Right lobe of liver (tissue), 6 donors: ENCODE data around the gene SMCO2. TPM values are rescaled to one million over a fixed set of nuclear protein-coding genes. Genes with fewer than 3 reads are reported as not detected.

ENCODE experiments used
- ATAC-seq, 4 donors: fragments of 200-7000 bp; cut with Tn5 transposase; one replicate each; pipeline ENCODE4 v1.9.1; 2020; ENCODE audit warnings: mild to moderate bottlenecking in 4 of 4, moderate library complexity in 4 of 4
- DNase-seq, 3 donors: peaks; one replicate each; pipeline ENCODE4 v3.0.0-alpha.2; 2020
- H3K27ac ChIP-seq, 3 donors: fragments of 200-600 bp; one replicate each; pipeline ENCODE4 v1.8.0; 2022
- H3K27me3 ChIP-seq, 2 donors: fragments of 200-600 bp; one replicate each; pipeline ENCODE4 v1.8.0; 2022
- H3K36me3 ChIP-seq, 4 donors: fragments of 200-600 bp; sonication (generic) in 1 of 4; one replicate each; pipeline versions ENCODE4 v1.5.1 to v1.8.0; 2017 to 2022; ENCODE audit warnings: control low read depth in 1 of 4
- H3K4me1 ChIP-seq, 4 donors: fragments of 200-600 bp; sonication (generic) in 1 of 4; one replicate each; pipeline versions ENCODE4 v1.5.1 to v1.8.0; 2017 to 2022; ENCODE audit warnings: control low read depth in 1 of 4
- H3K4me3 ChIP-seq, 3 donors: fragments of 200-600 bp; one replicate each; pipeline ENCODE4 v1.8.0; 2022
- H3K9me3 ChIP-seq, 4 donors: fragments of 200-600 bp; sonication (generic) in 1 of 4; one replicate each; pipeline versions ENCODE4 v1.5.1 to v1.8.0; 2017 to 2022; ENCODE audit warnings: control low read depth in 1 of 4
- POLR2A ChIP-seq: fragments of 450-650 bp; IDR thresholded peaks from one replicate; pipeline ENCODE4 v1.6.1; 2017; ENCODE audit warnings: antibody characterized with exemption, mild to moderate bottlenecking
- WGBS: methylation state at CpG from one replicate; pipeline ENCODE4 v1.1.6; 2018; ENCODE audit warnings: low coverage, low lambda C conversion rate; ENCODE audit not compliant: insufficient coverage; ENCODE audit errors: missing lambda C conversion rate; 5-methylcytosine and 5-hydroxymethylcytosine counted together
- intact Hi-C, 2 donors: fragments of 100-400 bp; cut with DNase I; formaldehyde crosslinking; loops; one replicate each; pipeline versions ENCODE4 v1.11.2 to v1.14.1; 2022
- total RNA-seq, 6 experiments: library from RNA; depleted of rRNA in 2 of 6; stranded (reverse); fragments of >200 nt in 2 of 6; fragmentation: NEBNext Ultra II Directional in 3 of 6; extraction: Animal tissue kit (Norgen Biotek cat#: 25700) in 3 of 6; gene quantifications; one replicate each; pipeline versions ENCODE4 v1.1.0 to v1.2.4, GENCODE V29; 2016 to 2023
- TF ChIP-seq, protein P1 (sequence below), 4 donors: fragments of 200-600 bp in 3 of 4; fragments of 450-650 bp in 1 of 4; IDR thresholded peaks; one replicate each; pipeline versions ENCODE4 v1.5.1 to v1.8.0; 2016 to 2022; ENCODE audit warnings: antibody characterized with exemption in 4 of 4, mild to moderate bottlenecking in 2 of 4
- donor health status: DM: no; HTN: yes; CAD: no.
- donor health status: DM: no; HTN: no; CAD: no.
- donor health status: DM: no; HTN: no; CAD: no.
- donor health status: DM: no; HTN: yes; CAD: no.
- donor health status: DM: no; HTN: yes; CAD: no.

Gene SMCO2
- total RNA-seq, 6 experiments from 2014 or later, result 0.31 TPM; not detected in 5

DNA sequence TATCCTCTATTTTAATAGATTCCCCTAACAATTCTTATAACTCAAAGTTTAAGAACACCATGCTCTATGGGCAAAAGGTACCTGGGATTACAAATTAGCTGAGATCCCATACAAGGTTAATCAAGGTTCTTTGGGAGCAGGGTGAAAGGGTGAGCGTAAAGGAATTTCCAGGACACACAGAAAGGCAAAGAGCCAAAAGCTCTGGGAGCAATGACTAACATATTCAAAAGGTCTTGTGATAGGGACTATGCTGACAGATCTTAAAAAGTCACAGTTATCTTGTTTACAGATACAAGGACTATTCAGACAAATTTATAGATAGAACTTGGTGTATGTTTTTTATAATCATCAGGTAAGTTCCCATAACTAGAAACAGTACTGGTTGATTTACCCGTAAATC, 58.0 kb downstream of the SMCO2 start:
- Histone ChIP-seq H3K36me3 (no peaks in the 10 kb centered on the region), H3K4me3 (no peak overlapping the region), H3K27ac (no peak overlapping the region), H3K9me3 (no peaks in the 10 kb centered on the region), H3K27me3 (no peaks in the 10 kb centered on the region), H3K4me1 (no peaks in the 10 kb centered on the region)
- WGBS, result 46% methylated on average over 2 of the region's 2 CpGs
- intact Hi-C loops, result no loop called here
- peak; percentile 34 to 88 (median 46) for ATAC-seq
- TF ChIP-seq, protein P1, sequence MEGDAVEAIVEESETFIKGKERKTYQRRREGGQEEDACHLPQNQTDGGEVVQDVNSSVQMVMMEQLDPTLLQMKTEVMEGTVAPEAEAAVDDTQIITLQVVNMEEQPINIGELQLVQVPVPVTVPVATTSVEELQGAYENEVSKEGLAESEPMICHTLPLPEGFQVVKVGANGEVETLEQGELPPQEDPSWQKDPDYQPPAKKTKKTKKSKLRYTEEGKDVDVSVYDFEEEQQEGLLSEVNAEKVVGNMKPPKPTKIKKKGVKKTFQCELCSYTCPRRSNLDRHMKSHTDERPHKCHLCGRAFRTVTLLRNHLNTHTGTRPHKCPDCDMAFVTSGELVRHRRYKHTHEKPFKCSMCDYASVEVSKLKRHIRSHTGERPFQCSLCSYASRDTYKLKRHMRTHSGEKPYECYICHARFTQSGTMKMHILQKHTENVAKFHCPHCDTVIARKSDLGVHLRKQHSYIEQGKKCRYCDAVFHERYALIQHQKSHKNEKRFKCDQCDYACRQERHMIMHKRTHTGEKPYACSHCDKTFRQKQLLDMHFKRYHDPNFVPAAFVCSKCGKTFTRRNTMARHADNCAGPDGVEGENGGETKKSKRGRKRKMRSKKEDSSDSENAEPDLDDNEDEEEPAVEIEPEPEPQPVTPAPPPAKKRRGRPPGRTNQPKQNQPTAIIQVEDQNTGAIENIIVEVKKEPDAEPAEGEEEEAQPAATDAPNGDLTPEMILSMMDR (IDR thresholded peaks at IDR 0.05), result no peak
- TF ChIP-seq POLR2A, result no peak
- DNase-seq, result no peak

DNA sequence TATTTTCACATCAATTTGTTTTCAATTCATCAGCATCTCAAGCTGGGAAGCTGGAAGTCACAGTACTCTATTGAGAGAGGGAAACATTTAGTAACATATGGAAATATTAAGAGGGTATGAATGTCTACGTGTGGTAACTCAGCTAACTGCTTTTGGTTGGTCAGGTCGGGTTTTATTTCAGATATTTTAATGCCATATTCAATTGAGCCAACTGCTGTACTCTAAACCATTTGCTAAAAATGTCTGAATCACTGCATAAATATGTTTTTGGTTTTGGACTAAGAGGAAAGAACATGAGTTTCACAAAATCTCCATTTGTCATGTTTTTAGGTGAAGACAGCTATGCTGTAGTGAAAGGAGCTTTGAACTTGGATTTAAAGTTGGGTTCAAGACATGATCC, 58.6 kb downstream of the SMCO2 start:
- intact Hi-C loops, result no loop called here
- WGBS, result 94% methylated on average over 2 of the region's 2 CpGs
- DNase-seq (no peak), ATAC-seq (no peak)
- Histone ChIP-seq H3K4me3 (no peak overlapping the region), H3K4me1 (no peaks in the 10 kb centered on the region), H3K9me3 (no peaks in the 10 kb centered on the region), H3K27me3 (no peaks in the 10 kb centered on the region), H3K36me3 (no peaks in the 10 kb centered on the region), H3K27ac (no peak overlapping the region)
- TF ChIP-seq, protein P1 (IDR thresholded peaks at IDR 0.05), result no peak
- TF ChIP-seq POLR2A, result no peak

DNA sequence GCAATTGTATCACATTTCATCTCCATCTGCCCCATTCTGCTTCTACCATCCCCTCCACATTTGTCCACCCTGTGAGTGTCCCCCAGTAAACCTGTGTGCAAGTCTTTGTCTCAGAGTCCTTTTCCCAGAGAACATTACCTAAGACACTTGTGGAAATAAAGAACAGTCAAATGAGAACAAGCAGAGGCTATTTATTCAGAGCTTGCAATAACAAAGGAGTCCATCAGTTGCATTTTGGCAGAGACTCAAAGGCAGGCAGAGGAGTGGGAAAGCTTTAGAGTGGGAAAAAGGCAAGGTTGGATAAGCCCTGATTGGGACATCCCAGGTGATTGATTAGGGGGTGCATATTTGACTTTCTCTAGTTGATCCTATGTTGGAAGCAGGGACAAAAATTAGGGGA, 59.2 kb downstream of the SMCO2 start:
- no peak overlapping the region for H3K27ac ChIP-seq
- H3K4me3 ChIP-seq, result no peak overlapping the region
- no peaks in the 10 kb centered on the region for H3K27me3 ChIP-seq
- H3K36me3 ChIP-seq, result no peaks in the 10 kb centered on the region
- H3K9me3 ChIP-seq, result no peaks in the 10 kb centered on the region
- ATAC-seq (no peak), DNase-seq (no peak)
- H3K4me1 ChIP-seq, result no peaks in the 10 kb centered on the region
- intact Hi-C loops, result no loop called here
- TF ChIP-seq, protein P1 (IDR thresholded peaks at IDR 0.05), result no peak
- no peak for TF ChIP-seq POLR2A

GRCh38 chr12:27506645-27507189, 60.2 kb downstream of the SMCO2 start:
- intact Hi-C loops, result no loop called here
- no peak for ATAC-seq
- 100% methylated on average over 2 of the region's 2 CpGs for WGBS
- H3K4me1 ChIP-seq, result no peaks in the 10 kb centered on the region
- H3K27ac ChIP-seq, result no peak overlapping the region
- H3K27me3 ChIP-seq, result no peaks in the 10 kb centered on the region
- H3K4me3 ChIP-seq, result no peak overlapping the region
- TF ChIP-seq POLR2A, result no peak
- TF ChIP-seq, protein P1 (IDR thresholded peaks at IDR 0.05), result no peak
- DNase-seq, result no peak
- no peaks in the 10 kb centered on the region for H3K36me3 ChIP-seq
- no peaks in the 10 kb centered on the region for H3K9me3 ChIP-seq
